Stimulated activated CD4-positive, alpha-beta T cell treated with anti-CD3 and anti-CD28 coated beads, Interleukin-4, amount 100 ng/mL, for 4 hours (primary cell): ENCODE measurements around the gene POLD2.
"Not testable (repeated sequence)": the region's sequence is repeated elsewhere in the genome, so short reads cannot be mapped to it uniquely, and the experiment has no call there.

Experiments used
- DNase-seq, 2 experiments: peaks; one replicate each; pipeline ENCODE4 v3.0.0-alpha.2; 2020

Gene POLD2

GRCh38 chr7:44123190-44124003 is at the start of gene POLD2:
Gene POLD2, minus strand, starts transcription at chr7:44123548. Its CDS starts 1,495 bp downstream, at chr7:44122053.
- DNase-seq: peak; percentile 97 to 98

GRCh38 chr7:44172803-44173424 is 49.6 kb upstream of the POLD2 start:
- DNase-seq: no peak

- DNase-seq: no peak
These were observed 49.0 kb upstream of the POLD2 start for GRCh38 chr7:44172352-44172751.

GRCh38 chr7:44171901-44172300 is 48.6 kb upstream of the POLD2 start:
- not testable (repeated sequence) for DNase-seq

GRCh38 chr7:44167920-44168319 is 44.6 kb upstream of the POLD2 start:
- DNase-seq: no peak

GRCh38 chr7:44163591-44163990 is 40.2 kb upstream of the POLD2 start:
- no peak for DNase-seq

GRCh38 chr7:44162785-44163395 is 39.5 kb upstream of the POLD2 start:
- DNase-seq: no peak

GRCh38 chr7:44162179-44162578 is 38.8 kb upstream of the POLD2 start:
- no peak for DNase-seq

- DNase-seq: no peak
These were observed 38.0 kb upstream of the POLD2 start for GRCh38 chr7:44161371-44161770.

GRCh38 chr7:44159824-44160630 is 36.7 kb upstream of the POLD2 start:
- no peak for DNase-seq

- DNase-seq: no peak
These were observed 35.7 kb upstream of the POLD2 start for GRCh38 chr7:44158873-44159631.

GRCh38 chr7:44158096-44158872 is 34.9 kb upstream of the POLD2 start:
- DNase-seq: no peak

GRCh38 chr7:44157116-44158080 is 34.0 kb upstream of the POLD2 start:
- no peak for DNase-seq

- no peak for DNase-seq
These were observed 33.2 kb upstream of the POLD2 start for GRCh38 chr7:44156453-44157010.

GRCh38 chr7:44155191-44156185 is 32.1 kb upstream of the POLD2 start:
- DNase-seq: no peak

- no peak for DNase-seq
These were observed 31.4 kb upstream of the POLD2 start for GRCh38 chr7:44154703-44155102.

- no peak for DNase-seq
These were observed 30.6 kb upstream of the POLD2 start for GRCh38 chr7:44153948-44154335.
